SU-DHL-6 (cell line): ENCODE data around the gene PDGFD.
A peak's percentile ranks its signal among the peaks of the same experiment; 100 is the strongest.

Experiments used
- H2AFZ ChIP-seq: fragments of 200-600 bp; sonication (generic); 2 replicates; pipeline ENCODE4 v1.6.1; 2014; ENCODE audit warnings: low read depth, mild to moderate bottlenecking, moderate library complexity, mixed read lengths, antibody characterized with exemption, low read length; ENCODE audit not compliant: severe bottlenecking
- H3F3A ChIP-seq: fragments of 200-600 bp; shearing (Covaris generic); 2 replicates; pipeline ENCODE4 v1.6.0; 2016; ENCODE audit warnings: antibody characterized with exemption, mild to moderate bottlenecking; ENCODE audit not compliant: insufficient read depth
- H3K27ac ChIP-seq: fragments of 200-600 bp; sonication (generic); 2 replicates; pipeline ENCODE4 v1.5.1; 2016; ENCODE audit warnings: low read depth, mild to moderate bottlenecking, low read length, moderate library complexity, mixed read lengths
- H3K27me3 ChIP-seq: fragments of 200-600 bp; sonication (generic), shearing (Covaris generic); 2 replicates; pipeline ENCODE4 v1.6.0; 2014; ENCODE audit warnings: mild to moderate bottlenecking, low read length
- H3K36me3 ChIP-seq: fragments of 200-600 bp; sonication (generic); 2 replicates; pipeline ENCODE4 v1.6.1; 2014; ENCODE audit warnings: mild to moderate bottlenecking, low read length, mixed read lengths
- H3K4me2 ChIP-seq: fragments of 300-600, 200-600 bp; shearing (Covaris generic), sonication (generic); 2 replicates; pipeline ENCODE4 v1.6.0; 2014; ENCODE audit warnings: low read length, low read depth, mild to moderate bottlenecking; ENCODE audit not compliant: poor library complexity, severe bottlenecking
- H3K4me3 ChIP-seq: fragments of 200-600 bp; sonication (generic); 2 replicates; pipeline ENCODE4 v1.5.1; 2014; ENCODE audit warnings: antibody characterized with exemption, low read length, mild to moderate bottlenecking, mixed read lengths; ENCODE audit not compliant: insufficient read depth, poor library complexity, severe bottlenecking
- H3K79me2 ChIP-seq: fragments of 200-600 bp; sonication (generic); 2 replicates; pipeline ENCODE4 v1.6.1; 2014; ENCODE audit warnings: mild to moderate bottlenecking, low read length, moderate library complexity; ENCODE audit not compliant: insufficient read depth
- H3K9ac ChIP-seq: fragments of 200-600 bp; sonication (generic); 2 replicates; pipeline ENCODE4 v1.7.0; 2014; ENCODE audit warnings: mild to moderate bottlenecking, low read length
- H3K9me2 ChIP-seq: fragments of 200-600 bp; sonication (generic); replicated peaks from 2 replicates; pipeline ENCODE4 v1.6.1; 2014; ENCODE audit warnings: low read length; ENCODE audit not compliant: insufficient read depth
- H3K9me3 ChIP-seq: fragments of 200-600 bp; sonication (generic); 2 replicates; pipeline ENCODE4 v1.6.1; 2014; ENCODE audit warnings: low read length, mixed read lengths; ENCODE audit not compliant: insufficient read depth
- H4K20me1 ChIP-seq: fragments of 200-600 bp; sonication (generic); 2 replicates; pipeline ENCODE4 v1.6.1; 2014; ENCODE audit warnings: low read depth, mild to moderate bottlenecking, antibody characterized with exemption, low read length, moderate library complexity, mixed read lengths
- EZH2phosphoT487 ChIP-seq: fragments of 200-600 bp; sonication (generic), shearing (Covaris generic); conservative IDR thresholded peaks from 2 replicates; pipeline ENCODE4 v1.6.1; 2018; ENCODE audit warnings: mild to moderate bottlenecking, antibody characterized with exemption, low read length, moderate library complexity, mixed read lengths
- TF ChIP-seq, protein P1 (sequence below): fragments of 200-600 bp; sonication (generic); IDR thresholded peaks from one replicate; pipeline ENCODE4 v1.5.1; 2017; ENCODE audit warnings: antibody characterized with exemption, mild to moderate bottlenecking, low read length, moderate library complexity; ENCODE audit not compliant: insufficient read depth, poor library complexity, severe bottlenecking

The PDGFD gene

DNA sequence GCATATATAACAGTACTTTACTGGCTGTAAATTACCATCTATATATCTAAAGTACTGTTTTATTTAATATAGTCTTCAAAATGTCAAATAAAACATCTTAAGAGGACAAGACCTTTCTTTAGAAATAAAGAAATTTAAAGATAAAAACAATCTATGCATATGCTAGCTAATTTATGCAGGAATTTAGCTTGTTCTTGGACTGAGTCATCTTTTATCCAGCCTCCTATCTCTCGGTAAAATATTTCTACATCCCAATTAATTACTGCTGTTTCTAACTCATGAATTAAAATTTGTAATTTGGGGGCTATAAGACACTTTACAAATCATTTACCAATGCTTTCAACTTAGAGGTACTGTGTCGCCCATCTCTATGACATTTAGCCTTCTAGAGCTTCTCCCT, 200.3 kb downstream of the PDGFD start:
- Histone ChIP-seq H3K4me2 (no peak overlapping the region), H4K20me1 (no peaks in the 10 kb centered on the region), H3K9me3 (no peaks in the 10 kb centered on the region), H3K9me2 (no peaks in the 10 kb centered on the region), H3K36me3 (0 out of 2 replicates have a peak, but pooled peaks cover 5% of the 10 kb centered on the region), H3K79me2 (no peaks in the 10 kb centered on the region), H3K27me3 (no peaks in the 10 kb centered on the region), H3F3A (peaks cover 13% of the 10 kb centered on the region), H3K9ac (no peak overlapping the region), H3K4me3 (no peak overlapping the region), H2AFZ (no peak overlapping the region), H3K27ac (no peak overlapping the region)
- TF ChIP-seq, protein P1, sequence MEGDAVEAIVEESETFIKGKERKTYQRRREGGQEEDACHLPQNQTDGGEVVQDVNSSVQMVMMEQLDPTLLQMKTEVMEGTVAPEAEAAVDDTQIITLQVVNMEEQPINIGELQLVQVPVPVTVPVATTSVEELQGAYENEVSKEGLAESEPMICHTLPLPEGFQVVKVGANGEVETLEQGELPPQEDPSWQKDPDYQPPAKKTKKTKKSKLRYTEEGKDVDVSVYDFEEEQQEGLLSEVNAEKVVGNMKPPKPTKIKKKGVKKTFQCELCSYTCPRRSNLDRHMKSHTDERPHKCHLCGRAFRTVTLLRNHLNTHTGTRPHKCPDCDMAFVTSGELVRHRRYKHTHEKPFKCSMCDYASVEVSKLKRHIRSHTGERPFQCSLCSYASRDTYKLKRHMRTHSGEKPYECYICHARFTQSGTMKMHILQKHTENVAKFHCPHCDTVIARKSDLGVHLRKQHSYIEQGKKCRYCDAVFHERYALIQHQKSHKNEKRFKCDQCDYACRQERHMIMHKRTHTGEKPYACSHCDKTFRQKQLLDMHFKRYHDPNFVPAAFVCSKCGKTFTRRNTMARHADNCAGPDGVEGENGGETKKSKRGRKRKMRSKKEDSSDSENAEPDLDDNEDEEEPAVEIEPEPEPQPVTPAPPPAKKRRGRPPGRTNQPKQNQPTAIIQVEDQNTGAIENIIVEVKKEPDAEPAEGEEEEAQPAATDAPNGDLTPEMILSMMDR: no peak

DNA sequence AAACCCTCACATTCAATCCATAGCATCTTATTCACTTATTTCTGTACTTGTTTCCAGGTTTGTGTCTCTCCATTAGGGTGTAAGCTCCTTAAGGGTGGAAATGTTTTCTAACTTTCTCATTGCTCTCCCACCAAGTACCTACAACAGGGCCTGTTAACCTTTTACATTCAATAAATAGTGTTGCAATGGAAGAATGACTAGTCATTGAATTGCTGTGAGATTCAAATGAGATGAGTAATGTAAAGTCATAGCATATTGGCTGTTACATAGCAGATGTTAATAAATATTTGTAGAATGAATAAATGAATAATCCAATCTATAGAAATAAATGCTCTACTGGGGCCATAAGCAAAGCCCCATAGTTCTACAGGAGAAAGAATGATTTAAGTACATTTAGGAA, 202.9 kb downstream of the PDGFD start:
- Histone ChIP-seq H3K9me3 (no peaks in the 10 kb centered on the region), H3K4me2 (no peak overlapping the region), H3K4me3 (no peak overlapping the region), H3F3A (peaks cover 21% of the 10 kb centered on the region), H2AFZ (no peak overlapping the region), H3K27ac (no peak overlapping the region), H3K9me2 (no peaks in the 10 kb centered on the region), H4K20me1 (no peaks in the 10 kb centered on the region), H3K9ac (no peak overlapping the region), H3K36me3 (0 out of 2 replicates have a peak, but pooled peaks cover 5% of the 10 kb centered on the region), H3K79me2 (no peaks in the 10 kb centered on the region), H3K27me3 (no peaks in the 10 kb centered on the region)
- TF ChIP-seq EZH2phosphoT487: no peak
- TF ChIP-seq, protein P1: no peak

DNA sequence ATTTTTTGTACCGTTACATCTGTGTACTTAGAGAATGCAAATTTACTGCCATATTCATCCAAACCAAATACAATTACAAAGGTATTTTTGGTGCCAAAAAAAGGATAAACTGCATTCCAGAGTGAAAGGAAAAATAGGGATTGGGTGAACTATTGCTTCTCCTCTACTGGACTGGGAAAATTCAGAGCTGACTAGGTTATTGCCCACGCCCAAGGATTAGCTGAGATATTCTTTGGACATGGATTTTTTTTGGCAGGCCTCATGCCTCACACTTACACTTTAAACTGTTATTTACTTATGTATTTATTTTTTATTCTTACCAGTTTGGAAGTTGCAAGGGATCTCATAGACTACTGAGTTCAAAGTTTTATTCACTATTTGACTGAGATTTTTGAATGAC, 203.8 kb downstream of the PDGFD start:
- Histone ChIP-seq H3F3A (peaks cover 21% of the 10 kb centered on the region), H3K9me3 (no peaks in the 10 kb centered on the region), H3K4me2 (peak overlapping the region; percentile 68), H3K36me3 (0 out of 2 replicates have a peak, but pooled peaks cover 5% of the 10 kb centered on the region), H4K20me1 (no peaks in the 10 kb centered on the region), H2AFZ (peak overlapping the region; percentile 44), H3K79me2 (no peaks in the 10 kb centered on the region), H3K4me3 (no peak overlapping the region), H3K9ac (peak overlapping the region; percentile 48), H3K27me3 (no peaks in the 10 kb centered on the region), H3K27ac (peak overlapping the region; percentile 96), H3K9me2 (no peaks in the 10 kb centered on the region)
- no peak for TF ChIP-seq EZH2phosphoT487
- TF ChIP-seq, protein P1: no peak
